Osteocyte (in vitro differentiated cells): ENCODE data around the gene TRIM9. TPM values are rescaled to one million over a fixed set of nuclear protein-coding genes. Genes with fewer than 3 reads are reported as not detected.

Source experiments
- DNase-seq: peaks from one replicate; pipeline ENCODE4 v3.0.0; 2021; ENCODE audit warnings: mixed read lengths; ENCODE audit not compliant: unreplicated experiment; ENCODE audit errors: extremely low spot score
- H3K27ac Mint-ChIP-seq: one replicate; pipeline ENCODE4 v1.8.0; 2021; ENCODE audit warnings: mild to moderate bottlenecking, mixed read lengths; ENCODE audit not compliant: unreplicated experiment
- H3K27me3 Mint-ChIP-seq: one replicate; pipeline ENCODE4 v1.8.0; 2021; ENCODE audit warnings: mixed read lengths; ENCODE audit not compliant: unreplicated experiment
- H3K36me3 Mint-ChIP-seq: one replicate; pipeline ENCODE4 v1.8.0; 2021; ENCODE audit warnings: mixed read lengths; ENCODE audit not compliant: unreplicated experiment
- H3K4me1 Mint-ChIP-seq: one replicate; pipeline ENCODE4 v1.8.0; 2021; ENCODE audit warnings: mixed read lengths; ENCODE audit not compliant: unreplicated experiment
- H3K4me3 Mint-ChIP-seq: one replicate; pipeline ENCODE4 v1.8.0; 2021; ENCODE audit warnings: mild to moderate bottlenecking, moderate library complexity, mixed read lengths; ENCODE audit not compliant: unreplicated experiment
- H3K9me3 Mint-ChIP-seq: one replicate; pipeline ENCODE4 v1.8.0; 2021; ENCODE audit warnings: mixed read lengths; ENCODE audit not compliant: unreplicated experiment
- total RNA-seq: library from RNA; stranded (reverse); gene quantifications from 2 replicates; pipeline ENCODE4 v1.2.1, GENCODE V29; 2021
- TF ChIP-seq, protein P1 (sequence below): fragments of 200-600 bp; sonication (generic); IDR thresholded peaks from 2 replicates; pipeline ENCODE4 v1.5.0; 2021; ENCODE audit warnings: antibody characterized with exemption, mild to moderate bottlenecking, moderate library complexity

TRIM9 gene
- total RNA-seq, 1 donor from 2014 or later: 4.8 TPM

DNA sequence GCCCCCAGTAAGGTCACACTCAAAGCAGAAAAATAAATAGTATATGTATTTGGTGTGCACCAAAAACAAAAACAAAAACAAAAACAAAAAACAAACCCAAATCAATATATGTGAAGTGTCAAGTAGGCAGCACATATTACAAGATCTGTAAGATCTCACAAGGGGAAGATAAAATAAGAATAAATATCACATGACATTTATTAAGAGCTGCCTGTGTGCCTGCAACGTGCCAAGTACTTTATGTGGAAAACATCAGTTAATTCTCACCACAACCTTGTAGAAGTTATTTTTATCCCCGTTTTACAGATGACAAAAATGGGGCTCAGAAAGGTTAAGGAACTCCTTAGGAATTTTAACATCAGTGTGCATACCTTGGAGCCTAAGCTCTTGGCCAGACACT, 26.6 kb downstream of the TRIM9 start:
- TF ChIP-seq, protein P1, sequence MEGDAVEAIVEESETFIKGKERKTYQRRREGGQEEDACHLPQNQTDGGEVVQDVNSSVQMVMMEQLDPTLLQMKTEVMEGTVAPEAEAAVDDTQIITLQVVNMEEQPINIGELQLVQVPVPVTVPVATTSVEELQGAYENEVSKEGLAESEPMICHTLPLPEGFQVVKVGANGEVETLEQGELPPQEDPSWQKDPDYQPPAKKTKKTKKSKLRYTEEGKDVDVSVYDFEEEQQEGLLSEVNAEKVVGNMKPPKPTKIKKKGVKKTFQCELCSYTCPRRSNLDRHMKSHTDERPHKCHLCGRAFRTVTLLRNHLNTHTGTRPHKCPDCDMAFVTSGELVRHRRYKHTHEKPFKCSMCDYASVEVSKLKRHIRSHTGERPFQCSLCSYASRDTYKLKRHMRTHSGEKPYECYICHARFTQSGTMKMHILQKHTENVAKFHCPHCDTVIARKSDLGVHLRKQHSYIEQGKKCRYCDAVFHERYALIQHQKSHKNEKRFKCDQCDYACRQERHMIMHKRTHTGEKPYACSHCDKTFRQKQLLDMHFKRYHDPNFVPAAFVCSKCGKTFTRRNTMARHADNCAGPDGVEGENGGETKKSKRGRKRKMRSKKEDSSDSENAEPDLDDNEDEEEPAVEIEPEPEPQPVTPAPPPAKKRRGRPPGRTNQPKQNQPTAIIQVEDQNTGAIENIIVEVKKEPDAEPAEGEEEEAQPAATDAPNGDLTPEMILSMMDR: no peak
- Mint-ChIP-seq H3K4me3 (no peak overlapping the region), H3K9me3 (peaks cover 5% of the 10 kb centered on the region), H3K4me1 (peaks cover 23% of the 10 kb centered on the region), H3K27ac (no peak overlapping the region), H3K27me3 (no peaks in the 10 kb centered on the region), H3K36me3 (peaks cover 3% of the 10 kb centered on the region)
- no peak for DNase-seq

GRCh38 chr14:51067295-51067694, 27.6 kb downstream of the TRIM9 start:
- no peak for DNase-seq
- TF ChIP-seq, protein P1: no peak
- H3K27ac Mint-ChIP-seq: no peak overlapping the region
- H3K27me3 Mint-ChIP-seq: no peaks in the 10 kb centered on the region
- H3K9me3 Mint-ChIP-seq: peaks cover 14% of the 10 kb centered on the region
- peaks cover 22% of the 10 kb centered on the region for H3K4me1 Mint-ChIP-seq
- no peak overlapping the region for H3K4me3 Mint-ChIP-seq
- peaks cover 6% of the 10 kb centered on the region for H3K36me3 Mint-ChIP-seq

DNA sequence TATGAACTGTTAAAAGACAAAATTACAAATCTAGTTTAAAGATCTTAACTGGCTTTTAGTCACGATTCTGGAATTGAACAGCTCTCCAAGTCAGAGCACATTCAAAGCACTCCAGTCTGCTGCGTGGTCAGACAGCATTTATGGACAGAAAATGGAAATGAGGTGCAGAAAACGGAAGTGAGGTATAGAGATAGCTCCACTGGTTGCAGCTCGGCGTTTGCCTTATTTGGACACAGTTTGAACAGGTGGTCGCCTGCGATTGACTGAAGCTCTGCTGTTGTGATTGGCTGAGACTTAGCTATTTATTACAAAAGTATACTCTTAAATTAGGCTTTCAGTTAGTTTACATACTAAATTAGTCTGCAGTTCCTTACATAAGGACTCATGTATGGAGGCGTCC, 28.3 kb downstream of the TRIM9 start:
- Mint-ChIP-seq H3K27ac (no peak overlapping the region), H3K4me3 (no peak overlapping the region), H3K9me3 (peaks cover 17% of the 10 kb centered on the region), H3K27me3 (no peaks in the 10 kb centered on the region), H3K4me1 (peaks cover 16% of the 10 kb centered on the region), H3K36me3 (peaks cover 6% of the 10 kb centered on the region)
- TF ChIP-seq, protein P1: no peak
- DNase-seq: no peak

- peaks cover 17% of the 10 kb centered on the region for H3K9me3 Mint-ChIP-seq
- peaks cover 4% of the 10 kb centered on the region for H3K36me3 Mint-ChIP-seq
- DNase-seq: no peak
- H3K27me3 Mint-ChIP-seq: no peaks in the 10 kb centered on the region
- peak overlapping the region; percentile 67 for H3K27ac Mint-ChIP-seq
- peaks cover 9% of the 10 kb centered on the region for H3K4me1 Mint-ChIP-seq
- TF ChIP-seq, protein P1: no peak
- no peak overlapping the region for H3K4me3 Mint-ChIP-seq
Measured at GRCh38 chr14:51059032-51059431, 35.9 kb downstream of the TRIM9 start.

- DNase-seq: no peak
- peaks cover 4% of the 10 kb centered on the region for H3K36me3 Mint-ChIP-seq
- no peak overlapping the region for H3K4me3 Mint-ChIP-seq
- H3K27ac Mint-ChIP-seq: peak overlapping the region; percentile 67
- peaks cover 17% of the 10 kb centered on the region for H3K9me3 Mint-ChIP-seq
- TF ChIP-seq, protein P1: no peak
- no peaks in the 10 kb centered on the region for H3K27me3 Mint-ChIP-seq
- peaks cover 9% of the 10 kb centered on the region for H3K4me1 Mint-ChIP-seq
Measured at GRCh38 chr14:51058382-51058781, 36.5 kb downstream of the TRIM9 start.
